Amniotic epithelial cell (primary cell): ENCODE measurements around the gene MRPS24.
A peak's percentile ranks its signal among the peaks of the same experiment; 100 is the strongest.

ENCODE experiments used
- DNase-seq: peaks from one replicate; pipeline ENCODE4 v3.0.0-alpha.2; 2010; ENCODE audit warnings: low read depth

The MRPS24 gene

DNA sequence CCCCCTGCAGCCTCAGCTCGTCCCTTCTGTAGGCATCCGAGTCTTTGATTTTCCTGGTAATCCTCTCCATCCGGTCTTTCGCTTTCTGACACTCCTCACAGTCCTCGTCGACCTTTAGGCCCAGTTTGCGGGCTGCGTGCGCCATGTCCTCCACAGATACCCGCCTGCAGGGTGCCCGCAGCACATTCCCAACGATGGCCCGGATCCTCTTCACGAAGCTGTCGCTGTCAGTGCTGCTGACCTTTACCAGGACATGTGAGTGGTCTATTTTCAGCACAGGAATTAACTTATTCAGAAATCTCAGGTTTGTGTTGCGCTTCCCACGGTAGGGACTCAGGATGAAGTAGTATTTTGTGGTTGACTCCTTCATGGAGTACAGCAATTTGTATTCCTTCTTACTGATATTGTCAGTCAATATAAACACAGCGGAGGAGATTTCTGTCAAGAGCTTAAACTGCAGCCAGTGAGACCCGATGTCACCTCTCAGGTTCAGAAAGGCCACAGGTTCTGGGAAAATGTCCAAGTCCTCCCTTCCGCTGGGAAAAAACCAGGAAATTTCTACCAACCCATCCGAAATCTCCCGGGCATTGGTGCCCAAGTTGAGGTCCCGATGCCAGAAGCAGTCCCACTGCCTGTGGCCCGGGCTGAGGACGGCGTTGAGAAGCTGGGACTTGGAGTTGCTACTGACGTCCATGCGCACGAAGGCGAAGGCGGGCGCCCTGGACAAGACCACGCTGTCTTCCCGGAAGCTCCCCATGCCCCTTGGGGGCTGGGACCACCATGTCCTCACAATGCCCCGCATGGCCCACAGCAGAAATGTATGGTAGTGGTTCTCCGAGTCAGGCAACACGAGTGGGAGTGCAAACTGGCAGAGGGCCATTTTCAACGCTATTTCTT is 8.9 kb upstream of the MRPS24 start:
- DNase-seq = no peak

DNA sequence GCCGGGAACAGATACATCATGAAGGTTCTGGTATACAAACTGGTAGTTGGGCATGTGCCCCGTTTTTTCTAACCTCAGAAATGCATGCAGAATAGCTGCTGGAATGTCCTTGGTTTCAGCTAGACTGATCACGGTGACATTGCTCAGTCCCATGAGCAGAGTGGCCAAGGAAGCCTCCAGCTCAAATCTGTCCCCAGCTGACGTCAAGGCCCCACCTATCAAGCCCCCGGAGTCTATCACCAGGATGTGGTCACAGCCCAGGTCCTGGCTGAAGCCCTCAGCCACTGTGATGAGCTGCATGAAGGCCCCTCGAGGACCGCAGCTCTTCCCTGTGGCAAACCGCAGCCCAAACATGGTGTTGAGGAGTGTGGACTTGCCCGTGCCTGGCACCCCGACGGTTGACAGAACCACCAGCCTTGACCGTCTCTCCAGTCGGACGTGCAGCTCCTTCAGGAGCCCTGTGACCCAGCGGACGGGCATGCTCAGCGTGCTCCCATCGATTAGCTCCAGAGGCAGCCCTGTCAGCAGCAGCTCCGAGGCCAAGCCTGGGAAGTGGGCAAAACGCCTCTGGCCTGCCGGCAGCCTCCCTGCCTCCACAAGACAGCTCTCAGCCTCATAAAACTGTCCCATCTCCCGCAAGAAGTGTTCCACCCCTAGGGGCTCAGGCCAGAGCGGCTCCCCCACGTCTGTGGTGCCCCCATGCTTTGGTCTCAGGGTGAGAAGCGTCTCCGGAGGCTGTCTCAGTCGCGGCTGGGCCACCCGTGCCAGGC is 7.8 kb upstream of the MRPS24 start:
- DNase-seq = no peak

DNA sequence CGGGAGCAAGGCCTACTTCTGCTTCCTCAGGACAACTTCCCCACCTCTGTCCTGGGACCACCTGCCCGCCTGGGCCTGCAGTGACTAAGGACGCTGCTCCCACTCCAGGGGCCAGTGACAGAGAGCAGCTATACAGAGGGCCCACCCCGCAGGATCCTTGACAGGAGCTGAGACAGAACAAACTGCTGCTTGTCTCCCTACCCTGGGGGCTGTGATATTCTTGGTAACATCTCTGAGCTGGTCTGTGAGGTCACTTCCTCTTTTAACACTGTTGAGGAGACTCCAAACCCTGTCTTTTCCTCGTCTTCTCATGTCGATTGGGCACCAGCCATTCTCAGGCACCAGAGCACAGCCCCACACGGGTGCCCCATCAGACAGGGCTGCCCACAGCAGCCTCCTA is 6.9 kb upstream of the MRPS24 start:
- DNase-seq = no peak

DNA sequence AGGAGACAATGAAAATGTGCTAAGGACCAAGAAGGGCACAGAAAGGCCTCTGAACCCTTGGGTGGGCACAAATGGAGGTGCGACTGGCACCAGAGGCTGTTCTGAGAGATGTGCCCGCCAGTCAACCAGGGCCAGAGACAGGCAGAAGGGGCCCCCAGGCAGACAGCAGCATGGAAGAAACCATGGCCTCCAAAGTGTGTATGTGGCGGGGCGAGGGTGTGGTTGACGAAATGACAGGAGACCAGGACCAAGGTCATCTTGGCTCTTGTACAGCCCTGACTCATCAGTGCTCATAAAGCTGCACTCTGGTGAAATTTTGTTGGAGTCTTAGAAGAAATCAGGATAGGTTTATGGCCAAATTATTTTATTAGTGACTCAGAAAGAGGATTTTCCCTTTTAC is 4.0 kb upstream of the MRPS24 start:
- peak; percentile 63 for DNase-seq

DNA sequence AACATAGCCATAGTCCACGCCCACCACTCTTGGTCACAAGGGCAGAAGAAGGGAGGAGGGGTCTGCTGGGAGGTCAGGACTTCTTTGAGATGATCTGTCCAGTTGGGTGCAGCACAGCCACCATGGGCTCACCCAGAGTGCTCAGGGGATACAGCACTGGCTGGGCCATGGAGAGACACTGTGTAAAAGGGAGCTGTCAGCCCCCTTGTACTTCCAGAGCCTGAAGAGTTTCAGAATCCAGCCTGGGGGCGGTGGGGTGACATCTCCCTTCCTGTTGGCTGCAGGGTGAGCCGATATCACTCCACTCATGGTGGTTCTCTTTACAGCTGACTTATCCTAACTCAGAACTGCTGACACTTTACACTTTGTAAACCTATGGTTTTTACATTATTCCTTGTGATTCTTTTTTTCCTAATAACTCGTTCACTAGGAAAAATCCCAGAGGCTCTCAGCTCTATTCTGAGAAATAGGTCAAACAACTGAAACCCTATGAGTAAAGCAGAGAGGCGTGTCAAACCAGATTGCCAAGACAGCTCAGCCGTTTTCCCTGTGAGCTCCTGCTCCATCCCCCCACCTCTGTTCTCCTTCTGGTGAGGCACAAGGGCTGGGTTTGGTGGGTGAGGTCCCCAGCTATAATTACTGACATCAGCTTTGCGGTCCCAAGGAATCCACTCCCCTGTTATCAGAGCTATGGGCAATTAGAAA is 3.2 kb upstream of the MRPS24 start:
- DNase-seq = peak; percentile 86

DNA sequence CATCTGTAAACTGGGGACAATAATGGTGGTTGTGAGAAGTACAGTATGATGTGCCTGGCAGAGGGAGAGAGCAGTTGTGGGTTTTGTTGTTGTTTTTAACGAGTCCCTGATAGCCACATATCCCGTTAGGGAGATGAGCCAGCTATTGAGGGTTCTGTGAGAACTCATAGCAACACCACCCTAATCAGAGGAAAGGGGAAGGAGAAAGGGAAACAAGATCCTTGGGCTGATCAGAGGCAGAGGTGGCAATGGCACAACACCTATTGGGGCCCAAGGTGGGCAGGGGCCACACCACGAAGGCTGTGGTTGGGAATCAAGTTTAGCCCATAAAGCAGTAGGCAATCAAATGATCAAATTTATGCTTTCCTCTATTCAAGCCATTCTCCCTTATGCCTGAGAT is 1.7 kb upstream of the MRPS24 start:
- DNase-seq = no peak

DNA sequence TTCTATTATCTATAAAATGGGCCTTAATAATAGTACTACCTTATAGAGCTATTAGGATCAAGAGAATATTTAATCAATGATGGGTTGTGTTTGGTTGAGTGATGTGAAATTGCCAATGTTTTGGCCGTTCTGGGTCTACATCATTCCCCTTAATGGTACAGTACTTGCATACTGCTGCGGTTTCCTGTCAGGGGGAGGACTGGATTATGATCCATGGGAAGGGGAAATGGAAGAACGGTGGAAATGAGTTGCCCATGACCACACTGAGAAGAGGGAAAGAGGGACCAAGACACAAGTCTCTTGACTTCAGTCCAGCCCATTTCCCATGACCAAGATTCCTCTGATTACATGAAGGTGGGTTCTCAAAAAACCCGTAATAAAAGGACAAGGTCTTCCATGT is 999 bp upstream of the MRPS24 start:
- DNase-seq = peak; percentile 47

DNA sequence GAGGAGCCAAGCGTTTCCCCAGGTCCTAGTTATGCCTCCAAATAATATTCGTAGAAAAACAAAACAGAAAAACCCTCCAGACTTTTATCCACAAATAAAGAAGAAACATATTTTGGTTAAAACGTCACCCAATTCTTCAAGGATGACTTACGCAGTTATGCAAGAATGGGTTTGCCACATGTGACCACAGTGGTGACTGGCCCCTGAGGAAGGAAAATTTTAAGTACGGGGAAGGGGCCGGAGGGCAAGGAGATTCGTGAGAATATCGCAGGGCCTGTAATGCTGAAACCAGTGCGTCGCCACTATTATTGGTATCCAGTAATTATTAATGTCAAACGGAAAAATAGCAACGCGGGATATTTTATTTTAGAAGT is 537 bp upstream of the MRPS24 start:
- peak; percentile 93 for DNase-seq

DNA sequence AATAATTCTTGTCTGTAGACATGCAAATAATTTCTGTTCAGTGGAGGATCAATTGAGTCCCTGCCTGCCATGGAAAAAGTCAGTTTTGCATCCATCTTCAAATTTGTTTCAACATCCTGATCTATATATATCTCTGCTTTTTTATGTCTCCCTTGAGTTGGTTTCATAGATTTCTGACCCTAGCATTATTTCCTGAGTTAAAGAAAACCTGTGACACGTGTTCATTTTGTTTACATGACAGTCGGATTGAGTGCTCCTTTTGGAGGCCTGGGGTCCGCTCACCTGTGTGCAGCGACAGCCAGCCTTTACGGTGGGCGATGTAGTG is 674 bp downstream of the MRPS24 start:
- no peak for DNase-seq

DNA sequence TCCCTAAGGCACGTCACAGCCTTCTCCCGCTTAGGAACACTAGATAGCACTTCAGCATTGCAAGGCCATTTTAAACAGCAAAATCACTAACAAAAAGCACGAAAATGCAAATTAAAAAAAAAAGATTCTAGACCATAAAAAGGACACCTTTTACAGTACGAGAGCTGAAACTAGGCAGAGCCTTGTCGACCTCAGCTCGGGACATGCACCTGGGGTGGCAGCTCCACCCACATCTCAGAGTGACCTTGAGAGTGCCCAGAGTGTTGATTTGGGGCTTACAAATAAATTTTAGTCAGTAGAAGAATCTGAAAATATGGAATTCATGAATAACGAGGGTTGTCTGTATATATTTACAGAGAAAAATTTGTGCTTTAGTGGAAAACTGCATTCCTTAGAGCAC is 1.1 kb downstream of the MRPS24 start:
- no peak for DNase-seq

DNA sequence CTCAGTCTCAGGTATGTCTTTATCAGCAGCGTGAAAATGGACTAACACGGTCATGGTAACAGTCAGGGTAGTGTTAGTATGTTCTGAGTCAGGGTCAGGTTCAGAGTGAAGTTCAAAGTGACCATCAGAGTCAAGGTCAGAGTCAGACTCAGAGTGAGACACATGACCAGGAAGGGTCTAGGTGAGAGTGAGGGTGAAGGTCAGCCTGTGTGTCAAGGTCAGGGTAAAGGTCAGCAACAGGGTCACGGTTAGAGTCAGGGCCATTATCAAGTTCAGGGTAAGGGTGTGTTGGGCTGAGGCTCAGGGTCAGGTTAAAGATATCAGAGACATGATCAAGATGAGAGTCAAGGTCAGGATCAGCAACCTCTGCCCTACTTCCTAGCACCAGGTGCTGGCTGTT is 4.0 kb downstream of the MRPS24 start:
- no peak for DNase-seq

DNA sequence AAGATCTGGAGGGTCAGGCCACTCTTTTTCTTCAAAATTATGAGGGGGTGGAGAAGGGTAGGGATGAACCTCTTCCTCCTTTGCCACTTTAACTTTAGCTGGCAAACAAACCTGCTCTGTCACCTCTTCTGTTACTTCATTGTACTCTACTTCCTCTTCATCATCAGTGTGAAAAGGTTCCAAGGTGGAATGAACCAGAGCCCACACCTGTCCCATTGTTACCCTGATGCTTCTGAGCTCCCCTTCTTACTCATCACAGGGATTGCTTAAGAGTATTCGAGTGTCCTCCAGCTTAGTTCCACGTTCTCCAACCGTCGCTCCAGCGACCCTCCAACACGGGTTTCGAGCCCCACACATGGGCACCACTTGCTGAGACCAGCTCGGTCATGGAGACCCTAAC is 5.2 kb downstream of the MRPS24 start:
- DNase-seq = no peak

DNA sequence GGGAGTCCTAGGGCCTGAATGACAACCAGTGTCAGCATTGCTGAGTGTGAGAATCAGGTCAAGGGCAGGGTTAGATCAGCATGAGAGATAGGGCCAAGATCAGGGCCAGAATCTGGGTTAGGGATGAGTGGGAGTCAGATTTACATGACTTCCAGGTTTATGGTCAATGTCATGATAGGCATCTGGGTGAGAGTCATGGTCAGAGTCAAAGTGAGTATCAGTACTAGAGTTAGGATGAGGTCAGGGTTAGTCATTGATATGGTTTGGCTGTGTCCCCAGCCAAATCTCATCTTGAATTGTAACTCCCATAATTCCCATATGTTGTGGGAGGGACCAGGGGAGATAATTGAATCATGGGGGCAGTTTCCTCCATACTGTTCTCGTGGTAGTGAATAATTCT is 12.3 kb downstream of the MRPS24 start:
- DNase-seq = peak; percentile 42

DNA sequence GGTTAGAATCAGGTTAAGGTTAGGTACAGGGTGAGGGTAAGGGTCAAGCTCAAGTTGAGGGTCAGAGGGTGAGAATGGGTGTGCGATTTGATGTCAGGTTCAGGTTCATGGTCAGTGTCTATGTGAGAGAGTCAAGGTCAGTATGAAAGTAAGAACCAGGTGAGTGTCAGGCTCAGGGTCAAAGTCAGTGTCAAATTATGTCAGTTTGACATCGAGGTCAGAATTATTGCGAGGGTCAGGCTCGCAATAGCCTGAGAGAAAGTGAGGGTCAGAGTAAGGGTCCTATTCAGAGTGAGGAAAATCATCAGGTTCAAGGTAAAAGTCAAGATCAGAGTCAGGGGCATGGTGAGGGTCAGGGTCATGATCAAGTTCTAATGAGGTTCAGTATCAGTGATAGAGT is 13.0 kb downstream of the MRPS24 start:
- no peak for DNase-seq

DNA sequence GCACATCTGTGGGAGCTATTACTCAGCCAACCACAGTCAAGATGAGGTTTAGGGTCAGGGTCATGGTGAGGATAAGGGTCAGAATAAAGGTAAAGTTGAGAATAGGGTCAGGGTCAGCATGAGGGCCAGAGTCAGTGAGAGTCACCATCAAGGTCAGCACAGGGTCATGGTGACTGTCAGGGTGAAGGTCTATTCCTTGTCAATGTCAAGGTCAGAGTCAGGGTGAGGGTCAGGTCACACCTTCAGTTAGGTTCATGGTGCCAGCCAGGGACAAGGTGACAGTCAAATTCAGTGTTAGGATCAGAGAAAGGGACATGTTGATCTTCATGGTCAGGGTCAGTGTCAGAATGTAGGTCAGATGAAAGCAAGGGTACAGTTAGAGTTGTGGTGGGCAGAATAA is 14.1 kb downstream of the MRPS24 start:
- DNase-seq = no peak

DNA sequence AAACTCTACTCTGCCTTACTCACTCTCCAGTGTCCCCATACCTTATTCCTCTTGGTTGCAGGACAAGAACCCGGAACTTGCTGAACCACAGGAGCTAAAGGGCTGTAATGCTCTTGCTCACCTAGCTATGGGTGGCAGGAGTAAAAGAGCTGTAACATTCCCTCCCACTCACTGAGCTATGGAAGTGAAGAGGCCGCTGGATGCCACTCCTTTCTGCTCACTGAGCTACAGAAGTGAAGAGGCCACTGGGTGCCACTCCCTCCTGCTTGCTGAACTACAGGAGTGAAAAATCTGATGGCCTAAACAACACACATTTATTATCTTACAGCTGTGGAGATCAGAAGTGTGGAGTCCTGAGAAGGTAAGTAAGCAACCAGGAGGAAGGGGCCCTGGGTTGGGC is 17.5 kb downstream of the MRPS24 start:
- DNase-seq = no peak

DNA sequence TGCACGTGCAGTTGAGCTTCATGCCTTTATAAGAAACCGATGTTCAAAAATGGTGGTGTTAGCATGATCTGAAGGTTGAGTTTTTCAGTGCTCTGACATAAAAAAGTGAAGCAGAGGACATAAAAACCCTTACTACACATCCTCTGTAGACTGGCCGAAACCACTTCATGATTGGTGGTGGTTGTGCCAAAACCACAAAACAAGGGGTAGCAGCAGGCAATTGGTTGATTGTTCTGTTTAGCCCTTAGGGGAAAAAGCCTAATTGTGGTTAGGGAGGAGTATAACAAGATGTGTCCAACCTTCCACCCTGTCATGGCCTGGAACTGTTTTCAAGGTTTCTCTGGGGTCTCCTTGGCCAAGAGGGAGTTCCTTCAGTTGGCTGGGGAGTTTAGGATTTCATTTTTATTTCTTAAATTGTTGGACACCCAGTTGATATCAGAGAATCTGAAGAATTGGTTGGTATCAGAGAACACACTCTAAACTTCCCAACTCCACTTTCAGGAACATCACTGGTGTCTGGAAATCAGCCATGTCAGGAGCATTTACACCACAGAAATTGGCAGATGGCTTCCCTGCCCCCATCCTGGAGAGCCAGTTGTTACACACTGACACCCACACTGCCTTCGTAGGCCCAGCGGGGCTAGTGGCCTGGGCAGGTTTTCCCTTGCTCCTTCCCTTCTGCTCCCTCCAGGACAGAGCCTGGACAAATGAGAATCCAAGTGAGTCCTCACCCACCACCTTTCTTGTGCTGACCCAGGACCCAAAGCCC is 18.8 kb downstream of the MRPS24 start:
- no peak for DNase-seq

DNA sequence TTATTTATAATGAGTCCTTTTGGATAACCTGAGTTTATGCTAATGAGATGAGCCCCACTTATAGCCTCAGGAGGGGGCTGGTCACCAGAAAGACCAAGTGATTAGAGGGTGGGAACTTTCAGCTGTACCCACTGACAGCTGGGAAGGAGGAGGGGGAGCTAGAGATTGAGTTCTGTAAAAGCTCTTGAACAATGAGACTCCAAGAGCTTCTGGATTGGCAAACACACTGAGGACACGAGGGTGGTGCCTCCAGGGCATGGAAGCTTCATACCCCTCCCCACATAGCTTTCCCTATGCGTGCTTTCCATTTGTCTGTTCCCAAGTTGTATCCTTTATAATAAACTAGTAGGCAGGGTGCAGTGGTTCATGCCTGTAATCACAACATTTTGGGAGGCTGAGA is 20.3 kb downstream of the MRPS24 start:
- no peak for DNase-seq

DNA sequence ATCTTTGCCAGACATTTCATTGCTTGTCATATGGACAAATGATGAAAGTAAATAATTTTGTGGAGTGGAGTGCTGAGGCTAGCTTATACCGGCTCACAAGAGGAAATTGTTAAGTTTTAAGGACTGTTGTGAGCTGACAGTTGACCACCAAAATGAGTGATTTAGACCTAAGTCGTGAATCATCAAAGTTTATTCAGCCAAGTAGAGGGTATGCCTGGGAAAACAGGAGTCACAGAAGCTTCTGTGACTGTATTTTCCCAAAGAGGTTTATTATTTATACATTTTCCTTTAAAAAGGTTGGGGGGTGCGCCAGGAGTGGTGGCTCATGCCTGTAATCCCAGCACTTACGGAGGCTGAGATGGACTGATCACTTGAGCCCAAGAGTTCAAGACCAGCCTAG is 21.8 kb downstream of the MRPS24 start:
- peak; percentile 74 for DNase-seq

DNA sequence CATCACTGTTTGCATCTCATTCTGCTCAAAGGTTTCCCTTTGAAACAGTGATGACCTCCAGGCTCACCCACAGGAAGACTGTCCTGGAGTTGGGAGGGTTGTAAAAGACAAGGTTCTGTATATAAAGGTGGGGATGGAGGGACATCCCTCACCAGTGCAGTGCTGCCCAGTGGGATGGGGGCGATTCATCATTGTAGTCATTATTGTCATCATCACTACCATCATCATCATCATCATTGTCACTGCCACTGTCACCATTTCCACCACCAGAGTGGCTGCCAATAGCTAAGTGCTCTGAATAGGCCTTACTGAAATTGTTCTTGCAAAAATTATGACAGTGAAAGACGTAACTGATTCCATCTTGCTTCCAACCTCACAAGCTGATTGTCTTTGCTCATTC is 24.7 kb downstream of the MRPS24 start:
- no peak for DNase-seq

DNA sequence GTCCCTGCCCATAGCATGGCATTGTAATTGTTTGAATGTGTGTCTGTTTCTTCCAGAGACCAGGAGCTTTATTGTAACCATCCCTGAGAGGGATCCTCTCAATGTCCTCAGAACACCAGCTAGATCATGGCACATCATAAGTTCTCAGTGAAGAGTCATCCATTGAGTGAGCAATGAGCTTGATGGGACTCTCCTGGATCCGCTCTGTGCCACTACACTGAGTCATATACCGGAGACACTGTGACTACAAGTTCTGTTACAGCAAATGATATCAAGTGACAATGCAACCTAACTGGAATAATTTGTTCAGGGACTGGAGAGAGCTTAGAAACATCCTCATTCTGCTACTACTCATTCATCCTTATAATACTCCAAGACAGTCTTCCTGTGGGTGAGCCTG is 25.1 kb downstream of the MRPS24 start:
- no peak for DNase-seq

DNA sequence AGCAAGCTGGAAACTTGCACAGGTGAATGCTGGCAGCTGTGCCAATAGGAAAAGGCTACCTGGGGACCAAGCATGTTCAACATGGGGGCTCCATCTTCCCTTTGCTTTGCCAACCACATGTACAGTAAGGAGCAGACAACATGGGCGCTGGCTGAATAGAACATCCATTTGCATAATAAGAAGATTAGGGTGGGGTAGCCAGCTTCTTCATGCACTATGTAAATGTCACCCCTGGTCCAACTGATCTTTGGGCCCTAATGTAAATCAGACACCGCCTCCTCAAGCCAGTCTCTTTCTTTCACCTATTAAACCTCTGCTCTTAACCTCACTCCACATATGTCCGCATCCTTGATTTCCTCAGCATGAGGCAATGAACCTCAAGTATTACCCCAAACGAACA is 26.0 kb downstream of the MRPS24 start:
- no peak for DNase-seq
